ENCODE data around the gene SSBP3. TPM values are rescaled to one million over a fixed set of nuclear protein-coding genes. Genes with fewer than 3 reads are reported as not detected.

Gene SSBP3
- total RNA-seq, 2 experiments from 2014 or later: 16.5 to 44.9 TPM

DNA sequence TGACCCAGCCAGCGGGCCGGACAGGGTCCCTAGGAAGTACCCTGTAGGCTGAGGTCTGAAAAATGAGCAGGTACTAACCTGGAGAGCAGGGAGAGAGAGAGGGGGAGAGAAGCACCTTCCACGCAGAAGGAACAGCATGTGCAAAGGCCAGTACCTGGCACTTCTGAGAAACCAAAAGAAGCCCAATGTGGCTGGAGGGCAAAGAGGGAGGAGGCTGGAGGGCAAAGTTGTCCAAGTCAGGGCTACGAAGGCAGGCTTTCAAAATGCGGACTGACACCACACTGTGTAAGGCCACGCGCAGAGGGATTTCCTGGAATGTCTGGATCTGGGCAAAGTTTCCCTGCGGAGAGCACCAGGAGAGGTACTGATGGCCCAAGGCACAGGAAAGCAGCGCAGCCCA, 64.4 kb downstream of the SSBP3 start:
- Histone ChIP-seq H3K4me1 (ENCODE audit: insufficient read depth, low read length, poor library complexity, severe bottlenecking) (peaks cover 11% of the 10 kb centered on the region), H4K20me1 (ENCODE audit: insufficient read depth, low read length) (no peaks in the 10 kb centered on the region), H3K36me3 (ENCODE audit: insufficient read depth, low read length) (peaks cover 14% of the 10 kb centered on the region; the same call in 1 of the 2 replicates), H3K9me3 (ENCODE audit: low read length) (no peaks in the 10 kb centered on the region), H3K79me2 (ENCODE audit: insufficient read depth, low read depth, low read length) (0 out of 2 replicates have a peak, but pooled peaks cover 5% of the 10 kb centered on the region), H2AFZ (ENCODE audit: low read length) (no peak overlapping the region), H3K4me2 (ENCODE audit: low read length) (no peak overlapping the region), H3K4me3 (ENCODE audit: low read depth, low read length, poor library complexity, severe bottlenecking) (no peak overlapping the region), H3K27ac (ENCODE audit: low read depth, low read length, poor library complexity, severe bottlenecking) (no peak overlapping the region), H3K9me2 (ENCODE audit: insufficient read depth, low read length) (no peaks in the 10 kb centered on the region)
- TF ChIP-seq EZH2phosphoT487 (IDR thresholded peaks at IDR 0.05; ENCODE audit: borderline replicate concordance, low read depth, low read length): no peak
- TF ChIP-seq, protein P1, sequence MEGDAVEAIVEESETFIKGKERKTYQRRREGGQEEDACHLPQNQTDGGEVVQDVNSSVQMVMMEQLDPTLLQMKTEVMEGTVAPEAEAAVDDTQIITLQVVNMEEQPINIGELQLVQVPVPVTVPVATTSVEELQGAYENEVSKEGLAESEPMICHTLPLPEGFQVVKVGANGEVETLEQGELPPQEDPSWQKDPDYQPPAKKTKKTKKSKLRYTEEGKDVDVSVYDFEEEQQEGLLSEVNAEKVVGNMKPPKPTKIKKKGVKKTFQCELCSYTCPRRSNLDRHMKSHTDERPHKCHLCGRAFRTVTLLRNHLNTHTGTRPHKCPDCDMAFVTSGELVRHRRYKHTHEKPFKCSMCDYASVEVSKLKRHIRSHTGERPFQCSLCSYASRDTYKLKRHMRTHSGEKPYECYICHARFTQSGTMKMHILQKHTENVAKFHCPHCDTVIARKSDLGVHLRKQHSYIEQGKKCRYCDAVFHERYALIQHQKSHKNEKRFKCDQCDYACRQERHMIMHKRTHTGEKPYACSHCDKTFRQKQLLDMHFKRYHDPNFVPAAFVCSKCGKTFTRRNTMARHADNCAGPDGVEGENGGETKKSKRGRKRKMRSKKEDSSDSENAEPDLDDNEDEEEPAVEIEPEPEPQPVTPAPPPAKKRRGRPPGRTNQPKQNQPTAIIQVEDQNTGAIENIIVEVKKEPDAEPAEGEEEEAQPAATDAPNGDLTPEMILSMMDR (conservative IDR thresholded peaks at IDR 0.05; ENCODE audit: low read length): no peak
- CTCF ChIA-PET (ENCODE audit: unreplicated experiment): no interaction called here
- BruUV-seq (replicated peaks): no TSS peak
- intact Hi-C loops (cut with micrococcal nuclease; ENCODE audit: unreplicated experiment): no loop called here
- DNase-seq (ENCODE audit: low spot score): no peak
- POLR2A ChIA-PET: no interaction called here

DNA sequence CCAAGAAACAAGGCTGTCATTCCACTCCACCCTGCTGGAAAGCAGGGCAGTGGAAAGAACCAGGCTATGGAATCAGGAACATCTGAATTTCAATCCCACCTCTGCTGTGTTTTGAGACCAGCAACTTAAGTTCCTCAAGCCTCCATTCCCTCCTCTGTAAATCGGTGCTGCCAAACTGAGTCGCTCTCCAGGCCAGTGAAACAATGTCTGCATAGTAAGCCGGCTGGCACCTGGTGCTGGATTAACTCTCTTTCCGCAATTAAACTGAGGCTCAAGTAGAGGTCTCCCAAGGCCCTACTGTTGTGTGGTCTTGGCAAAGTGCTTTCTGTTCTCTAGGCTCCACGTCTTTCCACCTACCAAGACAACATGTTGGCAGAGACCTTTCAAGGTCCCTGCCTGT, 65.3 kb downstream of the SSBP3 start:
- no peak overlapping the region for H3K4me3 ChIP-seq (ENCODE audit: low read depth, low read length, poor library complexity, severe bottlenecking)
- H2AFZ ChIP-seq (ENCODE audit: low read length): no peak overlapping the region
- no peak for DNase-seq (ENCODE audit: low spot score)
- ChIA-PET CTCF (ENCODE audit: unreplicated experiment) (no interaction called here), POLR2A (no interaction called here)
- peaks cover 14% of the 10 kb centered on the region; the same call in 1 of the 2 replicates for H3K36me3 ChIP-seq (ENCODE audit: insufficient read depth, low read length)
- TF ChIP-seq EZH2phosphoT487 (IDR thresholded peaks at IDR 0.05; ENCODE audit: borderline replicate concordance, low read depth, low read length): no peak
- TF ChIP-seq, protein P1 (conservative IDR thresholded peaks at IDR 0.05; ENCODE audit: low read length): no peak
- no peaks in the 10 kb centered on the region for H3K9me3 ChIP-seq (ENCODE audit: low read length)
- H3K79me2 ChIP-seq (ENCODE audit: insufficient read depth, low read depth, low read length): 0 out of 2 replicates have a peak, but pooled peaks cover 5% of the 10 kb centered on the region
- H3K4me1 ChIP-seq (ENCODE audit: insufficient read depth, low read length, poor library complexity, severe bottlenecking): peaks cover 11% of the 10 kb centered on the region
- H3K9me2 ChIP-seq (ENCODE audit: insufficient read depth, low read length): no peaks in the 10 kb centered on the region
- no peak overlapping the region for H3K4me2 ChIP-seq (ENCODE audit: low read length)
- no peak overlapping the region for H3K27ac ChIP-seq (ENCODE audit: low read depth, low read length, poor library complexity, severe bottlenecking)
- H4K20me1 ChIP-seq (ENCODE audit: insufficient read depth, low read length): no peaks in the 10 kb centered on the region
- intact Hi-C loops (cut with micrococcal nuclease; ENCODE audit: unreplicated experiment): no loop called here
- BruUV-seq (replicated peaks): no TSS peak

- intact Hi-C loops (cut with micrococcal nuclease; ENCODE audit: unreplicated experiment): no loop called here
- DNase-seq (ENCODE audit: low spot score): no peak
- POLR2A ChIA-PET: no interaction called here
- Histone ChIP-seq H3K4me3 (ENCODE audit: low read depth, low read length, poor library complexity, severe bottlenecking) (no peak overlapping the region), H3K9me3 (ENCODE audit: low read length) (no peaks in the 10 kb centered on the region), H4K20me1 (ENCODE audit: insufficient read depth, low read length) (no peaks in the 10 kb centered on the region), H3K4me1 (ENCODE audit: insufficient read depth, low read length, poor library complexity, severe bottlenecking) (peaks cover 11% of the 10 kb centered on the region), H3K4me2 (ENCODE audit: low read length) (no peak overlapping the region), H3K27ac (ENCODE audit: low read depth, low read length, poor library complexity, severe bottlenecking) (no peak overlapping the region), H2AFZ (ENCODE audit: low read length) (no peak overlapping the region), H3K36me3 (ENCODE audit: insufficient read depth, low read length) (peaks cover 14% of the 10 kb centered on the region; the same call in 1 of the 2 replicates), H3K79me2 (ENCODE audit: insufficient read depth, low read depth, low read length) (0 out of 2 replicates have a peak, but pooled peaks cover 5% of the 10 kb centered on the region), H3K9me2 (ENCODE audit: insufficient read depth, low read length) (no peaks in the 10 kb centered on the region)
- TF ChIP-seq, protein P1 (conservative IDR thresholded peaks at IDR 0.05; ENCODE audit: low read length): no peak
- no peak for TF ChIP-seq EZH2phosphoT487 (IDR thresholded peaks at IDR 0.05; ENCODE audit: borderline replicate concordance, low read depth, low read length)
- BruUV-seq (replicated peaks): no TSS peak
- CTCF ChIA-PET (ENCODE audit: unreplicated experiment): no interaction called here
Measured at GRCh38 chr1:54340434-54340833, 65.8 kb downstream of the SSBP3 start.
